HG03135 (cell line): ENCODE measurements around the gene MAP3K20.
"Not testable (repeated sequence)": the region's sequence is repeated elsewhere in the genome, so short reads cannot be mapped to it uniquely, and the experiment has no call there.

Source experiments
- ATAC-seq: cut with Tn5 transposase; IDR thresholded peaks from one replicate; pipeline ENCODE4 v1.9.1; 2021; ENCODE audit warnings: mild to moderate bottlenecking, moderate library complexity; ENCODE audit not compliant: unreplicated experiment

Gene MAP3K20

GRCh38 chr2:173153301-173153885 is 77.7 kb downstream of the MAP3K20 start:
- no peak for ATAC-seq

GRCh38 chr2:173157676-173158293 is 82.1 kb downstream of the MAP3K20 start:
- ATAC-seq = no peak

- ATAC-seq = no peak
Measured at GRCh38 chr2:173159791-173160463, 84.3 kb downstream of the MAP3K20 start.

- ATAC-seq = no peak
Measured at GRCh38 chr2:173160618-173161017, 85.0 kb downstream of the MAP3K20 start.

GRCh38 chr2:173161040-173161439 is 85.4 kb downstream of the MAP3K20 start:
- no peak for ATAC-seq

GRCh38 chr2:173161507-173161906 is 85.9 kb downstream of the MAP3K20 start:
- no peak for ATAC-seq

GRCh38 chr2:173163357-173163756 is 87.7 kb downstream of the MAP3K20 start:
- not testable (repeated sequence) for ATAC-seq

- ATAC-seq = no peak
Measured at GRCh38 chr2:173164396-173164795, 88.8 kb downstream of the MAP3K20 start.

- no peak for ATAC-seq
Measured at GRCh38 chr2:173165443-173166238, 90.0 kb downstream of the MAP3K20 start.

- ATAC-seq = no peak
Measured at GRCh38 chr2:173171321-173171720, 95.7 kb downstream of the MAP3K20 start.

- ATAC-seq = no peak
Measured at GRCh38 chr2:173171924-173172643, 96.4 kb downstream of the MAP3K20 start.

- not testable (repeated sequence) for ATAC-seq
Measured at GRCh38 chr2:173174339-173174738, 98.7 kb downstream of the MAP3K20 start.

GRCh38 chr2:173175222-173175621 is 99.6 kb downstream of the MAP3K20 start:
- ATAC-seq = no peak

GRCh38 chr2:173181982-173182381 is 106.3 kb downstream of the MAP3K20 start:
- no peak for ATAC-seq

- ATAC-seq = no peak
Measured at GRCh38 chr2:173184031-173185004, 108.7 kb downstream of the MAP3K20 start.

- no peak for ATAC-seq
Measured at GRCh38 chr2:173185437-173185836, 109.8 kb downstream of the MAP3K20 start.

GRCh38 chr2:173187941-173188788 is 112.5 kb downstream of the MAP3K20 start:
- no peak for ATAC-seq

GRCh38 chr2:173191601-173192000 is 116.0 kb downstream of the MAP3K20 start:
- ATAC-seq = no peak

- ATAC-seq = no peak
Measured at GRCh38 chr2:173192071-173192470, 116.4 kb downstream of the MAP3K20 start.
